ENCODE measurements around the gene KDM2A.

KDM2A gene

GRCh38 chr11:67281552-67282150 lies 162.6 kb downstream of the KDM2A start:
- H3K9me3 ChIP-seq (ENCODE audit: severe bottlenecking) = no peaks in the 10 kb centered on the region
- no peaks in the 10 kb centered on the region for H3K27me3 ChIP-seq (ENCODE audit: insufficient read depth, low read depth, severe bottlenecking)
- no peak overlapping the region for H3K4me3 ChIP-seq (ENCODE audit: low read depth, low read length)
- H3K36me3 ChIP-seq = peaks cover 83% of the 10 kb centered on the region
- no peak overlapping the region for H3K27ac ChIP-seq
- DNase-seq = no peak
- TF ChIP-seq CTCF (IDR thresholded peaks at IDR 0.05; ENCODE audit: low read depth, low read length) = no peak

DNA sequence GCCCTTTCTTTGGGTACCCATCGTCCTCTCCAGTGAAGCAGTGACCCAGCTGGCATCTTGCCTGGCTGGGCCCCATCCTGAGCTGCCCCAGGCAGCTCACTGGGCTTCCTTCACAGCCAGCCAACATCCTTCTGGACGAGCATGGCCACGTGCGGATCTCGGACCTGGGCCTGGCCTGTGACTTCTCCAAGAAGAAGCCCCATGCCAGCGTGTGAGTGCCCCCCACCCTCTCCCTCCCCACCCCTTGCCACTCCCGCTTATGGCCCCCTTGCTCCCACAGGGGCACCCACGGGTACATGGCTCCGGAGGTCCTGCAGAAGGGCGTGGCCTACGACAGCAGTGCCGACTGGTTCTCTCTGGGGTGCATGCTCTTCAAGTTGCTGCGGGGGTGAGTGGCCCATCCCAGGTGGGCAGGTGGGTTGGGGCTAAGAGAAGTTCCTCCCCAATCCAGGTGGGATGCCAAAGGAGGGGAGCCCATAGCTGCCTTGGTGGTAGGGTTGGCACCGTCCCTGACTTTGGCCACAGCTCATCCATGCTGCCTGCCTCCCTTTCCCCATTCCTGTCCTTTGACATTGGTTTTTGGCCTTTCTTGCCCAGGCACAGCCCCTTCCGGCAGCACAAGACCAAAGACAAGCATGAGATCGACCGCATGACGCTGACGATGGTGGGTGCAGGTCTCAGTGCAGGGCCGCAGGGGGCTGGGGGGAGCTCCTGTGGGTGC lies 163.3 kb downstream of the KDM2A start:
- no peaks in the 10 kb centered on the region for H3K27me3 ChIP-seq (ENCODE audit: insufficient read depth, low read depth, severe bottlenecking)
- H3K4me3 ChIP-seq (ENCODE audit: low read depth, low read length) = no peak overlapping the region
- H3K9me3 ChIP-seq (ENCODE audit: severe bottlenecking) = no peaks in the 10 kb centered on the region
- TF ChIP-seq CTCF (IDR thresholded peaks at IDR 0.05; ENCODE audit: low read depth, low read length) = no peak
- DNase-seq = no peak
- H3K36me3 ChIP-seq = peaks cover 86% of the 10 kb centered on the region
- H3K27ac ChIP-seq = no peak overlapping the region

- TF ChIP-seq CTCF (IDR thresholded peaks at IDR 0.05; ENCODE audit: low read depth, low read length) = no peak
These were observed 163.9 kb downstream of the KDM2A start for GRCh38 chr11:67282876-67283371.

GRCh38 chr11:67283481-67283963 lies 164.5 kb downstream of the KDM2A start:
- Histone ChIP-seq H3K4me3 (ENCODE audit: low read depth, low read length) (no peak overlapping the region), H3K27ac (no peak overlapping the region), H3K9me3 (ENCODE audit: severe bottlenecking) (no peaks in the 10 kb centered on the region), H3K27me3 (ENCODE audit: insufficient read depth, low read depth, severe bottlenecking) (no peaks in the 10 kb centered on the region), H3K36me3 (peaks cover 85% of the 10 kb centered on the region)
- TF ChIP-seq CTCF (IDR thresholded peaks at IDR 0.05; ENCODE audit: low read depth, low read length) = no peak
- DNase-seq = no peak

More at GRCh38 chr11:67282876-67283371, 163.9 kb downstream of the KDM2A start:
- no peak for DNase-seq
- Histone ChIP-seq H3K9me3 (ENCODE audit: severe bottlenecking) (no peaks in the 10 kb centered on the region), H3K4me3 (ENCODE audit: low read depth, low read length) (no peak overlapping the region), H3K36me3 (peaks cover 85% of the 10 kb centered on the region), H3K27me3 (ENCODE audit: insufficient read depth, low read depth, severe bottlenecking) (no peaks in the 10 kb centered on the region), H3K27ac (no peak overlapping the region)

DNA sequence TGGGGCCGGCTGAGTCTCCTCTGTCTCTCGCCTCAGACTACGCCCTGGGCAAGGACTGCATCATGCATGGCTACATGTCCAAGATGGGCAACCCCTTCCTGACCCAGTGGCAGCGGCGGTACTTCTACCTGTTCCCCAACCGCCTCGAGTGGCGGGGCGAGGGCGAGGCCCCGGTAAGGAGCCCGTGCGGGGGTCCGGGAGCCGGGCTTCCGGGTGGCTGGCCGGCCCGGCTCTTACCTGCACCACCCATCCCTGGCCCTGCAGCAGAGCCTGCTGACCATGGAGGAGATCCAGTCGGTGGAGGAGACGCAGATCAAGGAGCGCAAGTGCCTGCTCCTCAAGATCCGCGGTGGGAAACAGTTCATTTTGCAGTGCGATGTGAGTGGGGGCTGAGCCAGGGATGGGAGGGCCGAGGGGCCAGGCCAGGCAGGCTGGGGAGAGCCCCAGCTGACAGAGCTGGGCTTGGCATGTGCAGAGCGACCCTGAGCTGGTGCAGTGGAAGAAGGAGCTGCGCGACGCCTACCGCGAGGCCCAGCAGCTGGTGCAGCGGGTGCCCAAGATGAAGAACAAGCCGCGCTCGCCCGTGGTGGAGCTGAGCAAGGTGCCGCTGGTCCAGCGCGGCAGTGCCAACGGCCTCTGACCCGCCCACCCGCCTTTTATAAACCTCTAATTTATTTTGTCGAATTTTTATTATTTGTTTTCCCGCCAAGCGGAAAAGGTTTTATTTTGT lies 165.9 kb downstream of the KDM2A start:
- Histone ChIP-seq H3K9me3 (ENCODE audit: severe bottlenecking) (no peaks in the 10 kb centered on the region), H3K36me3 (peaks cover 78% of the 10 kb centered on the region), H3K4me3 (ENCODE audit: low read depth, low read length) (no peak overlapping the region), H3K27me3 (ENCODE audit: insufficient read depth, low read depth, severe bottlenecking) (no peaks in the 10 kb centered on the region), H3K27ac (no peak overlapping the region)
- no peak for DNase-seq
- no peak for TF ChIP-seq CTCF (IDR thresholded peaks at IDR 0.05; ENCODE audit: low read depth, low read length)

All from WERI-Rb-1 (cell line).